Caco-2 (cell line): Measurements from ENCODE around the gene MMP19. TPM values are rescaled to one million over a fixed set of nuclear protein-coding genes. Genes with fewer than 3 reads are reported as not detected.

Experiments used
- BruUV-seq: library from RNA; stranded (reverse); fragments of 400-500 nt; replicated peaks from 2 replicates; lab custom pipeline; 2021; lab: Mats Ljungman, UMichigan
- CTCF ChIA-PET: fragments of 300-600 bp; sonication (Branson Sonifier 250); formaldehyde crosslinking; loops from one replicate; lab custom pipeline; 2022; ENCODE audit warnings: antibody characterized with exemption; lab: Charles Lee
- POLR2A ChIA-PET: fragments of 300-600 bp; sonication (Branson Sonifier 250); formaldehyde crosslinking; loops from one replicate; lab custom pipeline; 2022; ENCODE audit warnings: antibody characterized with exemption; lab: Charles Lee
- DNase-seq, 2 experiments: peaks; one replicate each; pipeline versions ENCODE4 v3.0.0 to v3.0.0-alpha.2; 2020 to 2022
- H3K27me3 ChIP-seq: replicated peaks from 2 replicates; pipeline ENCODE4 v1.6.0; 2011; ENCODE audit warnings: low read length; ENCODE audit not compliant: control insufficient read depth, insufficient read depth
- H3K36me3 ChIP-seq: 2 replicates; pipeline ENCODE4 v1.5.1; 2011; ENCODE audit warnings: low read length; ENCODE audit not compliant: control insufficient read depth, insufficient read depth
- H3K4me1 ChIP-seq: fragments of 250-450 bp; sonication (Bioruptor Pico); 2 replicates; pipeline ENCODE4 v1.5.1; 2020; ENCODE audit warnings: mild to moderate bottlenecking
- H3K4me3 ChIP-seq: 2 replicates; pipeline ENCODE4 v1.5.1; 2011; ENCODE audit warnings: low read depth, mild to moderate bottlenecking, control low read depth, low read length
- H3K9me3 ChIP-seq: fragments of 250-450 bp; sonication (Bioruptor Pico); 2 replicates; pipeline ENCODE4 v1.5.1; 2020; ENCODE audit warnings: mild to moderate bottlenecking, moderate library complexity
- H3K27ac Mint-ChIP-seq: one replicate; pipeline ENCODE4 v1.8.0; 2022; ENCODE audit warnings: mixed read lengths; ENCODE audit not compliant: unreplicated experiment
- H3K27me3 Mint-ChIP-seq: one replicate; pipeline ENCODE4 v1.8.0; 2022; ENCODE audit warnings: mixed read lengths; ENCODE audit not compliant: insufficient read depth, unreplicated experiment
- H3K36me3 Mint-ChIP-seq: one replicate; pipeline ENCODE4 v1.8.0; 2022; ENCODE audit warnings: mild to moderate bottlenecking, mixed read lengths; ENCODE audit not compliant: insufficient read depth, unreplicated experiment
- H3K4me1 Mint-ChIP-seq: one replicate; pipeline ENCODE4 v1.8.0; 2022; ENCODE audit warnings: low read depth, mixed read lengths; ENCODE audit not compliant: unreplicated experiment
- H3K4me3 Mint-ChIP-seq: one replicate; pipeline ENCODE4 v1.8.0; 2022; ENCODE audit warnings: mild to moderate bottlenecking, moderate library complexity, mixed read lengths; ENCODE audit not compliant: unreplicated experiment
- H3K9me3 Mint-ChIP-seq: one replicate; pipeline ENCODE4 v1.8.0; 2022; ENCODE audit warnings: mixed read lengths; ENCODE audit not compliant: unreplicated experiment
- intact Hi-C: fragments of 100-400 bp; cut with micrococcal nuclease; formaldehyde crosslinking; loops from one replicate; pipeline ENCODE4 v1.10.0; 2022; ENCODE audit not compliant: unreplicated experiment
- total RNA-seq: library from RNA; stranded (reverse); gene quantifications from 2 replicates; pipeline ENCODE4 v1.2.3, GENCODE V29; 2022
- TF ChIP-seq, protein P1 (sequence below), 2 experiments: fragments of 200-600 bp in 1 of 2; IDR thresholded peaks; 1 replicate in 1 of 2; 2 replicates in 1 of 2; pipeline versions ENCODE4 v1.5.1 to v1.8.0; 2011 to 2022; ENCODE audit warnings: antibody characterized with exemption in 1 of 2, control low read depth in 1 of 2, inconsistent platforms in 1 of 2, low read depth in 1 of 2, low read length in 1 of 2, mild to moderate bottlenecking in 1 of 2, moderate library complexity in 1 of 2; ENCODE audit not compliant: insufficient read depth in 1 of 2, severe bottlenecking in 1 of 2, unreplicated experiment in 1 of 2

The MMP19 gene
- total RNA-seq, 1 experiment from 2014 or later: 2.2 TPM

DNA sequence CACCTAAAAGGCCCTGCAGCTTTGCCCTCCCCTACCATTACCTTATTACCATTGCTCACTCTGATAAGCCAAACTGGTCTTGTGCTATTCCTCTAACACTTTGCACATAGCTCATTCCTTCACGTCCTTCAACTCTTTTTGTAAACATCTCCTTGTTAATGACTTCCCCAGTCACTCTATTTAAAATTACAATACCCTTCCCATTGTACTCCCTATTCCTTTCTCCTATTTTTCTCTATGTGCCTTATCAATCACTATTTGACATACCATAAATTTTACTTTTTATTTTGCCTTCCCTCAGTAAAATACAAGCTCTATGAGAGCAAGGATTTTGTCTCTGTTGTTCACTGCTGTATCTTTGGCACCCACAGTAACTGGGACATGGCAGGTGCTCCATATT lies 30.6 kb downstream of the MMP19 start:
- no peaks in the 10 kb centered on the region for H3K9me3 ChIP-seq
- CTCF ChIA-PET: interaction anchor here (0.6 kb wide), 1 partner anchor 73 kb away, joined by 3 read pairs; no protein-coding TSS in a partner anchor
- Mint-ChIP-seq H3K9me3 (no peaks in the 10 kb centered on the region), H3K27me3 (no peaks in the 10 kb centered on the region), H3K36me3 (peaks cover 44% of the 10 kb centered on the region), H3K27ac (no peak overlapping the region), H3K4me1 (peaks cover 28% of the 10 kb centered on the region), H3K4me3 (no peak overlapping the region)
- H3K4me1 ChIP-seq: peaks cover 7% of the 10 kb centered on the region; the same call in 1 of the 2 replicates
- no peaks in the 10 kb centered on the region for H3K27me3 ChIP-seq
- H3K4me3 ChIP-seq: no peak overlapping the region
- TF ChIP-seq, protein P1, sequence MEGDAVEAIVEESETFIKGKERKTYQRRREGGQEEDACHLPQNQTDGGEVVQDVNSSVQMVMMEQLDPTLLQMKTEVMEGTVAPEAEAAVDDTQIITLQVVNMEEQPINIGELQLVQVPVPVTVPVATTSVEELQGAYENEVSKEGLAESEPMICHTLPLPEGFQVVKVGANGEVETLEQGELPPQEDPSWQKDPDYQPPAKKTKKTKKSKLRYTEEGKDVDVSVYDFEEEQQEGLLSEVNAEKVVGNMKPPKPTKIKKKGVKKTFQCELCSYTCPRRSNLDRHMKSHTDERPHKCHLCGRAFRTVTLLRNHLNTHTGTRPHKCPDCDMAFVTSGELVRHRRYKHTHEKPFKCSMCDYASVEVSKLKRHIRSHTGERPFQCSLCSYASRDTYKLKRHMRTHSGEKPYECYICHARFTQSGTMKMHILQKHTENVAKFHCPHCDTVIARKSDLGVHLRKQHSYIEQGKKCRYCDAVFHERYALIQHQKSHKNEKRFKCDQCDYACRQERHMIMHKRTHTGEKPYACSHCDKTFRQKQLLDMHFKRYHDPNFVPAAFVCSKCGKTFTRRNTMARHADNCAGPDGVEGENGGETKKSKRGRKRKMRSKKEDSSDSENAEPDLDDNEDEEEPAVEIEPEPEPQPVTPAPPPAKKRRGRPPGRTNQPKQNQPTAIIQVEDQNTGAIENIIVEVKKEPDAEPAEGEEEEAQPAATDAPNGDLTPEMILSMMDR (IDR thresholded peaks at IDR 0.05; ENCODE audit: insufficient read depth in 1 of 2, low read depth in 1 of 2, low read length in 1 of 2, severe bottlenecking in 1 of 2, unreplicated experiment in 1 of 2): no peak
- POLR2A ChIA-PET: interaction anchor here (1.7 kb wide), 1 partner anchor 17 kb away, joined by 4 read pairs; the partner anchor contains the start of gene DNAJC14
- no peaks in the 10 kb centered on the region; the same call in 1 of the 2 replicates for H3K36me3 ChIP-seq
- BruUV-seq: no TSS peak
- intact Hi-C loops: no loop called here
- no peak for DNase-seq

DNA sequence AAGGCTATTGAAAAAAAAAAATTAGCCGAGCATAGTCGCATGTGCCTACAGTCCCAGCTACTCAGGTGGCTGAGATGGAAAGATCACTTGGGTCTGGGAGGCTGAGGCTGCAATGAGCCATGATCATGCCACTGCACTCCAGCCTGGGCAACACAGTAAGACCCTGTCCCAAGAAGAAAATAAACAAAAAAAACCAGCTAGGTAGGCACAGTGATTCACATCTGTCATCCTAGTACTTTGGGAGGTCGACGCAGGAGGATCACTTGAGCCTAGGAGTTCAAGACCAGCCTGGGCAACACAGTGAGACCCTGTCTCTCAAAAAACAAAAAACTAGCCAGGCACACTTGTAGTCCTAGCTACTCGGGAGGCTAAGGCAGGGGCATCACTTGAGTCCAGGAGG lies 33.5 kb downstream of the MMP19 start:
- Histone ChIP-seq H3K9me3 (no peaks in the 10 kb centered on the region), H3K4me3 (no peak overlapping the region), H3K27me3 (no peaks in the 10 kb centered on the region), H3K4me1 (no peaks in the 10 kb centered on the region), H3K36me3 (no peaks in the 10 kb centered on the region; the same call in 1 of the 2 replicates)
- no peak for DNase-seq
- intact Hi-C loops: no loop called here
- TF ChIP-seq, protein P1 (IDR thresholded peaks at IDR 0.05; ENCODE audit: insufficient read depth in 1 of 2, low read depth in 1 of 2, low read length in 1 of 2, severe bottlenecking in 1 of 2, unreplicated experiment in 1 of 2): no peak
- BruUV-seq: no TSS peak
- POLR2A ChIA-PET: no interaction called here
- H3K27ac Mint-ChIP-seq: no peak overlapping the region
- H3K36me3 Mint-ChIP-seq: peaks cover 51% of the 10 kb centered on the region
- H3K4me1 Mint-ChIP-seq: peaks cover 25% of the 10 kb centered on the region
- H3K9me3 Mint-ChIP-seq: no peaks in the 10 kb centered on the region
- H3K27me3 Mint-ChIP-seq: no peaks in the 10 kb centered on the region
- H3K4me3 Mint-ChIP-seq: no peak overlapping the region
- CTCF ChIA-PET: no interaction called here

DNA sequence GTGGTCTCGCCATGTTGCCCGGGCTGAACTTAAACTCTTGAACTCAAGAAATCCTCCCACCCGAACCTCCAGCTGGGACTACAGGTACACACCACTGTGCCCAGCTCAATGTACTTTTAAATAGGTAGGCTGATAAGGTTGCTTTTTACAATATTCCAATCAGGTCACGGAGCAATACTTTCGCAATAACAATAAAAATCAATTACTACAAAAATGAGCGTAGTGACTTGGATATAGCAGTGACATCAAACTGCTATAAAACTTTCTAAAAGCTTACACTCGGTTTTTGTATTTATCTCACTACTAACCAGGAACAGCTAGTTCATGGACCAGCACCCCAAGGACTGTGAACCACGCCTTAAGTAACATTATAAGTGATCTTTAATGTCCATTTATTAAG lies 35.8 kb downstream of the MMP19 start:
- H3K4me3 Mint-ChIP-seq: no peak overlapping the region
- Histone ChIP-seq H3K36me3 (no peaks in the 10 kb centered on the region), H3K4me3 (no peak overlapping the region), H3K27me3 (no peaks in the 10 kb centered on the region), H3K9me3 (no peaks in the 10 kb centered on the region), H3K4me1 (no peaks in the 10 kb centered on the region)
- ChIA-PET POLR2A (no interaction called here), CTCF (no interaction called here)
- H3K36me3 Mint-ChIP-seq: peaks cover 50% of the 10 kb centered on the region
- H3K27me3 Mint-ChIP-seq: no peaks in the 10 kb centered on the region
- TF ChIP-seq, protein P1 (IDR thresholded peaks at IDR 0.05; ENCODE audit: insufficient read depth in 1 of 2, low read depth in 1 of 2, low read length in 1 of 2, severe bottlenecking in 1 of 2, unreplicated experiment in 1 of 2): no peak
- H3K4me1 Mint-ChIP-seq: peaks cover 8% of the 10 kb centered on the region
- intact Hi-C loops: no loop called here
- H3K27ac Mint-ChIP-seq: no peak overlapping the region
- BruUV-seq: no TSS peak
- no peak for DNase-seq
- no peaks in the 10 kb centered on the region for H3K9me3 Mint-ChIP-seq
